Measurements from ENCODE around the gene LITAFD. TPM values are rescaled to one million over a fixed set of nuclear protein-coding genes. Genes with fewer than 3 reads are reported as not detected.

Gene LITAFD
- total RNA-seq, 1 donor from 2014 or later = not detected

GRCh38 chr16:8859913-8860881 is 22.0 kb upstream of the LITAFD start:
- TF ChIP-seq CTCF (IDR thresholded peaks at IDR 0.05) = no peak
- DNase-seq (ENCODE audit: low spot score in 2 of 2) = no peak
- Histone ChIP-seq H3K36me3 (peaks cover 26 to 30% of the 10 kb centered on the region in 2 donors), H3K27me3 (no peaks in the 10 kb centered on the region), H3K27ac (peak overlapping the region in 1 of 2 donors; percentile 38), H3K4me3 (no peak overlapping the region), H3K9me3 (no peaks in the 10 kb centered on the region), H3K4me1 (peaks cover 0 to 22% of the 10 kb centered on the region in 2 donors)
- intact Hi-C loops (cut with DNase I) = no loop called here

- DNase-seq (ENCODE audit: low spot score in 2 of 2) = no peak
- H3K27me3 ChIP-seq = no peaks in the 10 kb centered on the region
- H3K4me1 ChIP-seq = peaks cover 6 to 36% of the 10 kb centered on the region in 2 donors
- no peak overlapping the region for H3K4me3 ChIP-seq
- H3K36me3 ChIP-seq = peaks cover 13 to 17% of the 10 kb centered on the region in 2 donors
- H3K27ac ChIP-seq = peak overlapping the region; percentile 50 to 66
- no peak for TF ChIP-seq CTCF (IDR thresholded peaks at IDR 0.05)
- intact Hi-C loops (cut with DNase I) = no loop called here
- H3K9me3 ChIP-seq = no peaks in the 10 kb centered on the region
Measured at GRCh38 chr16:8861563-8862308, 20.4 kb upstream of the LITAFD start.

DNA sequence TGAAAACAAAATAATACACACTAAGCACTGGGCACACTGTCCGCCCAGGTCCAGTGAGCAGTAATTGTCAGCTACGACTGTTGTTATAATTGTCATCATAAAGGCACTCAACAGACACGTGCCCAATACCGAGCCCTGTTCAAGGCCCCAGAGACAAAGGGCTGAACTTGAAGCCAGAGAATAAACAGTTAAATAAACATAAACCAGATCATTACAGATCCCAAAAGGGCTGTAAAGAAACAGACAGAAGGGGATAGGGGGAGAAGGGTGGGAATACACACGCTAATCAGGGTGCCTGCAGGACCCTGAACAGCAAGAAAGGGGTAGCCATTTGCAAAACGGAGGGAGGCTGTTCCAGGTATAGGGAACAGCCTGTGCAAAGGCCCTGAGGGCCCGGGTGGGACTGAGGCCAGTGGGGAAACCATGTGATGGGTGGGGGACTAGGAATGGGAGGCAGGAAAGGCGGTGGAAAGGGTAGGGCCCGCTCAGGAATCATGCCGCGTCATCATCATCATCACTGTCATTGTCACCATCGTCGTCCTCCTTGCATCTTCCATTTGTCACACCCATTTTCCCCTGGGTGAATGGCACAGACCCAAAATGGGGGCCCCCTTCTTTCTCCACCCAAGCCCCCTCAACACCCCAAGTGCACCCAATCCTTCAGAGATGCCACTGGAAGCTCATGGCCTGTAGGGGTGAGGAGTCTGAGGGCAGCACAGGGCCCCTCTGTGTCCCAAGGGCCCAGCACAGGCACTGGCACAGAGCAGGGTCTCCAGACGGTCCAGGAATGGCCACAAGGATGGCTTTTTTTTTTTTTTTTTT is 19.6 kb upstream of the LITAFD start:
- no peak for DNase-seq (ENCODE audit: low spot score in 2 of 2)
- peaks cover 11 to 39% of the 10 kb centered on the region in 2 donors for H3K4me1 ChIP-seq
- no peaks in the 10 kb centered on the region for H3K9me3 ChIP-seq
- TF ChIP-seq CTCF (IDR thresholded peaks at IDR 0.05) = no peak
- H3K36me3 ChIP-seq = peaks cover 11 to 15% of the 10 kb centered on the region in 2 donors
- no peak overlapping the region for H3K27ac ChIP-seq
- no peaks in the 10 kb centered on the region for H3K27me3 ChIP-seq
- no peak overlapping the region for H3K4me3 ChIP-seq
- intact Hi-C loops (cut with DNase I) = no loop called here

- H3K4me3 ChIP-seq = peak overlapping the region; percentile 9 to 25
- H3K4me1 ChIP-seq = peaks cover 11 to 39% of the 10 kb centered on the region in 2 donors
Measured at GRCh38 chr16:8863594-8864424, 18.3 kb upstream of the LITAFD start.

More at GRCh38 chr16:8863594-8864424, 18.3 kb upstream of the LITAFD start:
- H3K27ac ChIP-seq = peak overlapping the region; percentile 19 to 27
- H3K9me3 ChIP-seq = no peaks in the 10 kb centered on the region
- TF ChIP-seq CTCF (IDR thresholded peaks at IDR 0.05) = no peak
- no peaks in the 10 kb centered on the region for H3K27me3 ChIP-seq
- no peak for DNase-seq (ENCODE audit: low spot score in 2 of 2)
- intact Hi-C loops (cut with DNase I) = no loop called here
- H3K36me3 ChIP-seq = peaks cover 2 to 4% of the 10 kb centered on the region in 2 donors

Data from ascending aorta (tissue), 2 donors.